Liver (tissue), 9 donors: ENCODE measurements around the gene GALNT16. TPM values are rescaled to one million over a fixed set of nuclear protein-coding genes. Genes with fewer than 3 reads are reported as not detected.

Experiments
- DNase-seq: peaks from one replicate; pipeline ENCODE4 v3.0.0-alpha.2; 2017; ENCODE audit warnings: low spot score
- H3K27ac ChIP-seq, 2 donors: one replicate each; pipeline ENCODE4 v1.7.0; 2013; ENCODE audit warnings: inconsistent platforms in 2 of 2, low read length in 2 of 2, control low read depth in 1 of 2, low read depth in 1 of 2, mild to moderate bottlenecking in 1 of 2
- H3K27me3 ChIP-seq, 4 donors: one replicate each; pipeline versions ENCODE4 v1.6.1 to v1.7.0; 2013; ENCODE audit warnings: low read length in 3 of 4, inconsistent platforms in 1 of 4, mild to moderate bottlenecking in 1 of 4, moderate library complexity in 1 of 4; ENCODE audit not compliant: control insufficient read depth in 4 of 4, insufficient read depth in 4 of 4
- H3K36me3 ChIP-seq, 4 donors: one replicate each; pipeline versions ENCODE4 v1.6.1 to v1.7.0; 2013; ENCODE audit warnings: low read length in 3 of 4, mild to moderate bottlenecking in 3 of 4, low read depth in 1 of 4, moderate library complexity in 1 of 4; ENCODE audit not compliant: control insufficient read depth in 4 of 4, insufficient read depth in 3 of 4
- H3K4me1 ChIP-seq, 4 donors: one replicate each; pipeline versions ENCODE4 v1.6.1 to v1.7.0; 2013; ENCODE audit warnings: low read length in 3 of 4, mild to moderate bottlenecking in 3 of 4, moderate library complexity in 1 of 4; ENCODE audit not compliant: control insufficient read depth in 4 of 4, insufficient read depth in 4 of 4
- H3K4me3 ChIP-seq, 3 donors: one replicate each; pipeline versions ENCODE4 v1.6.1 to v1.7.0; 2013; ENCODE audit warnings: low read length in 3 of 3, control low read depth in 1 of 3, low read depth in 1 of 3, mild to moderate bottlenecking in 1 of 3
- H3K9ac ChIP-seq, 2 donors: one replicate each; pipeline ENCODE4 v1.7.0; 2013; ENCODE audit warnings: low read length in 2 of 2, mild to moderate bottlenecking in 2 of 2, moderate library complexity in 2 of 2, control low read depth in 1 of 2, low read depth in 1 of 2
- H3K9me3 ChIP-seq, 4 donors: one replicate each; pipeline versions ENCODE4 v1.6.1 to v1.7.0; 2013; ENCODE audit warnings: low read length in 3 of 4; ENCODE audit not compliant: control insufficient read depth in 4 of 4
- CTCF ChIP-seq: fragments of 150-350 bp; IDR thresholded peaks from 2 replicates; pipeline ENCODE4 v1.5.1; 2017; ENCODE audit warnings: improper control_type of control experiment, low read depth, low read length; ENCODE audit not compliant: missing input control
- EGR1 ChIP-seq, 2 donors: IDR thresholded peaks; 2 replicates each; pipeline ENCODE4 v1.6.1; 2016 to 2018; ENCODE audit warnings: antibody characterized with exemption in 2 of 2, low read depth in 2 of 2
- FOXA1 ChIP-seq: IDR thresholded peaks from 2 replicates; pipeline ENCODE4 v1.6.1; 2016; ENCODE audit warnings: antibody characterized with exemption
- FOXA2 ChIP-seq: IDR thresholded peaks from 2 replicates; pipeline ENCODE4 v1.6.1; 2016; ENCODE audit warnings: antibody characterized with exemption
- GABPA ChIP-seq, 2 donors: IDR thresholded peaks in 1 of 2; conservative IDR thresholded peaks in 1 of 2; 2 replicates each; pipeline ENCODE4 v1.6.1; 2016; ENCODE audit warnings: antibody characterized with exemption in 2 of 2, mild to moderate bottlenecking in 1 of 2, moderate library complexity in 1 of 2
- HNF4A ChIP-seq, 2 donors: conservative IDR thresholded peaks; 2 replicates each; pipeline ENCODE4 v1.6.1; 2016; ENCODE audit warnings: antibody characterized with exemption in 2 of 2, mild to moderate bottlenecking in 2 of 2
- HNF4G ChIP-seq: IDR thresholded peaks from 2 replicates; pipeline ENCODE4 v1.6.1; 2016; ENCODE audit warnings: antibody characterized with exemption
- JUND ChIP-seq, 2 donors: IDR thresholded peaks; 2 replicates each; pipeline ENCODE4 v1.6.1; 2016; ENCODE audit warnings: antibody characterized with exemption in 2 of 2
- RAD21 ChIP-seq, 2 donors: IDR thresholded peaks; 2 replicates each; pipeline ENCODE4 v1.6.1; 2016; ENCODE audit warnings: antibody characterized with exemption in 2 of 2, mild to moderate bottlenecking in 2 of 2
- SP1 ChIP-seq: IDR thresholded peaks from 2 replicates; pipeline ENCODE4 v1.6.1; 2018; ENCODE audit warnings: antibody characterized with exemption, mild to moderate bottlenecking
- TAF1 ChIP-seq: conservative IDR thresholded peaks from 2 replicates; pipeline ENCODE4 v1.6.1; 2016; ENCODE audit warnings: antibody characterized with exemption, mild to moderate bottlenecking
- ZBTB33 ChIP-seq: IDR thresholded peaks from 2 replicates; pipeline ENCODE4 v1.6.1; 2016; ENCODE audit warnings: antibody characterized with exemption
- WGBS: extraction: QIAGEN DNeasy Blood & Tissue Kit; methylation state at CpG from one replicate; pipeline ENCODE4 v1.1.7; 2013; 5-methylcytosine and 5-hydroxymethylcytosine counted together
- polyA plus RNA-seq, 2 donors: library from polyadenylated mRNA; stranded (reverse) in 1 of 2; unstranded in 1 of 2; fragments of 200-250 nt in 1 of 2; fragments of >200 nt in 1 of 2; fragmentation: Nextera tagmentation in 1 of 2; extraction: Ambion mirVana in 1 of 2; gene quantifications; one replicate each; pipeline versions ENCODE4 v1.2.1 to v1.2.3, GENCODE V29; 2013 to 2015
- total RNA-seq, 2 donors: library from RNA; depleted of rRNA; stranded (reverse); fragments of >200 nt; gene quantifications; one replicate each; pipeline ENCODE4 v1.2.3, GENCODE V29; 2014
- TF ChIP-seq, protein P1 (sequence below): IDR thresholded peaks from 2 replicates; pipeline ENCODE4 v1.6.1; 2016; ENCODE audit warnings: antibody characterized with exemption, mild to moderate bottlenecking
- TF ChIP-seq, protein P2 (sequence below): IDR thresholded peaks from 2 replicates; pipeline ENCODE4 v1.6.1; 2016; ENCODE audit warnings: antibody characterized with exemption
- TF ChIP-seq, protein P3 (sequence below): IDR thresholded peaks from 2 replicates; pipeline ENCODE4 v1.6.1; 2016; ENCODE audit warnings: antibody characterized with exemption
- donor health status: healthy.
- donor health status: healthy.
- donor health status: healthy.
- donor health status: healthy.
- donor health status: healthy.

The GALNT16 gene
- total and polyA plus RNA-seq, 4 donors = 0.25 to 1.2 (median 0.71) TPM

DNA sequence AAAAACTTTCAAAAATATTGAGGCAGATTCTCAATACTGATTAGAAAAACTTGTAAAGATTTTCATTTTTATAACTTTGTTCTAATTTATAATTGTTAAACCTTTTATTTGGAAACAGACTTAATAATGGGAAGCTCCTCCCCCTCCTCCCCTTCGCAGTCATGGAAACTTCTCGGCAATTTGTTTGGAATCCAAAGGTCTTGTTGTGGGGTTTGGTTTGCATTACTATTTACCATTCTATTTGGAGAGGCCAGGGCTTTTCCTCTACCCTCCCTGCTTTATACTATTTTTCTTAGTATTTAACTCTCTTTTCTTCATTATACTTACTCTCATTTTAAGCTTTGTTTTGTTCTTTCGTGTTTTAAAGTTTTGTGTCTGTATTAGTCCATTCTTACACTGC is 144.5 kb downstream of the GALNT16 start:
- DNase-seq = no peak
- Histone ChIP-seq H3K27me3 (no peaks in the 10 kb centered on the region), H3K27ac (no peak overlapping the region), H3K36me3 (no peaks in the 10 kb centered on the region), H3K9ac (no peak overlapping the region), H3K4me3 (no peak overlapping the region), H3K4me1 (peaks cover 6 to 20% (median 18%) of the 10 kb centered on the region in 4 donors), H3K9me3 (no peaks in the 10 kb centered on the region)
- 59% methylated on average over 3 of the region's 3 CpGs for WGBS
- TF ChIP-seq EGR1 (IDR thresholded peaks at IDR 0.05; ENCODE audit: low read depth in 2 of 2) = peak in 1 of 2 donors; percentile 35
- TF ChIP-seq HNF4G = peak; percentile 38
- TF ChIP-seq CTCF = no peak
- TF ChIP-seq JUND (IDR thresholded peaks at IDR 0.05) = peak; percentile 7 to 17
- TF ChIP-seq FOXA2 = no peak
- TF ChIP-seq SP1 = peak; percentile 62
- TF ChIP-seq HNF4A (conservative IDR thresholded peaks at IDR 0.05) = peak; percentile 37 to 70

DNA sequence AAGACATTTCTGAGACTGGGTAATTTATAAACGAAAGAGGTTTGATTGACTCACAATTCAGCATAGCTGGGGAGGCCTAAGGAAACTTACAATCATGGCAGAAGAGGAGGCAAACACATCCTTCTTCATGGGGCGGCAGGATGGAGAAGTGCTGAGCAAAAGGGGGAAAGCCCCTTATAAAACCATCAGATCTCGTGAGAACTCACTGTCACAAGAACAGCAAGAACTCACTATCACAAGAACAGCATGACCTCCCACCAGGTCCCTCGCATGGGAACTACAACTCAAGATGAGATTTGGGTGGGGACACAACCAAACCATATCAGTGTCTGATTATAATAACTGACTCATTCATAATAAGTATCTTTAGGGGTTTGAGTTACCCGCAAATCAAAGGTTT is 144.9 kb downstream of the GALNT16 start:
- H3K36me3 ChIP-seq = no peaks in the 10 kb centered on the region
- H3K4me1 ChIP-seq = peaks cover 4 to 16% (median 14%) of the 10 kb centered on the region in 4 donors
- H3K9me3 ChIP-seq = no peaks in the 10 kb centered on the region
- TF ChIP-seq RAD21 (IDR thresholded peaks at IDR 0.05) (no peak), FOXA1 (no peak), TAF1 (no peak), FOXA2 (no peak), GABPA (IDR thresholded peaks at IDR 0.05 in 1 of 2, conservative IDR thresholded peaks at IDR 0.05 in 1 of 2) (no peak), HNF4G (no peak)
- TF ChIP-seq, protein P1, sequence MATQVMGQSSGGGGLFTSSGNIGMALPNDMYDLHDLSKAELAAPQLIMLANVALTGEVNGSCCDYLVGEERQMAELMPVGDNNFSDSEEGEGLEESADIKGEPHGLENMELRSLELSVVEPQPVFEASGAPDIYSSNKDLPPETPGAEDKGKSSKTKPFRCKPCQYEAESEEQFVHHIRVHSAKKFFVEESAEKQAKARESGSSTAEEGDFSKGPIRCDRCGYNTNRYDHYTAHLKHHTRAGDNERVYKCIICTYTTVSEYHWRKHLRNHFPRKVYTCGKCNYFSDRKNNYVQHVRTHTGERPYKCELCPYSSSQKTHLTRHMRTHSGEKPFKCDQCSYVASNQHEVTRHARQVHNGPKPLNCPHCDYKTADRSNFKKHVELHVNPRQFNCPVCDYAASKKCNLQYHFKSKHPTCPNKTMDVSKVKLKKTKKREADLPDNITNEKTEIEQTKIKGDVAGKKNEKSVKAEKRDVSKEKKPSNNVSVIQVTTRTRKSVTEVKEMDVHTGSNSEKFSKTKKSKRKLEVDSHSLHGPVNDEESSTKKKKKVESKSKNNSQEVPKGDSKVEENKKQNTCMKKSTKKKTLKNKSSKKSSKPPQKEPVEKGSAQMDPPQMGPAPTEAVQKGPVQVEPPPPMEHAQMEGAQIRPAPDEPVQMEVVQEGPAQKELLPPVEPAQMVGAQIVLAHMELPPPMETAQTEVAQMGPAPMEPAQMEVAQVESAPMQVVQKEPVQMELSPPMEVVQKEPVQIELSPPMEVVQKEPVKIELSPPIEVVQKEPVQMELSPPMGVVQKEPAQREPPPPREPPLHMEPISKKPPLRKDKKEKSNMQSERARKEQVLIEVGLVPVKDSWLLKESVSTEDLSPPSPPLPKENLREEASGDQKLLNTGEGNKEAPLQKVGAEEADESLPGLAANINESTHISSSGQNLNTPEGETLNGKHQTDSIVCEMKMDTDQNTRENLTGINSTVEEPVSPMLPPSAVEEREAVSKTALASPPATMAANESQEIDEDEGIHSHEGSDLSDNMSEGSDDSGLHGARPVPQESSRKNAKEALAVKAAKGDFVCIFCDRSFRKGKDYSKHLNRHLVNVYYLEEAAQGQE = no peak
- TF ChIP-seq, protein P2, sequence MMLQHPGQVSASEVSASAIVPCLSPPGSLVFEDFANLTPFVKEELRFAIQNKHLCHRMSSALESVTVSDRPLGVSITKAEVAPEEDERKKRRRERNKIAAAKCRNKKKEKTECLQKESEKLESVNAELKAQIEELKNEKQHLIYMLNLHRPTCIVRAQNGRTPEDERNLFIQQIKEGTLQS = no peak
- no peaks in the 10 kb centered on the region for H3K27me3 ChIP-seq
- DNase-seq = no peak
- 95% methylated on average over 5 of the region's 5 CpGs for WGBS
- H3K9ac ChIP-seq = no peak overlapping the region
- no peak overlapping the region for H3K4me3 ChIP-seq
- H3K27ac ChIP-seq = no peak overlapping the region

DNA sequence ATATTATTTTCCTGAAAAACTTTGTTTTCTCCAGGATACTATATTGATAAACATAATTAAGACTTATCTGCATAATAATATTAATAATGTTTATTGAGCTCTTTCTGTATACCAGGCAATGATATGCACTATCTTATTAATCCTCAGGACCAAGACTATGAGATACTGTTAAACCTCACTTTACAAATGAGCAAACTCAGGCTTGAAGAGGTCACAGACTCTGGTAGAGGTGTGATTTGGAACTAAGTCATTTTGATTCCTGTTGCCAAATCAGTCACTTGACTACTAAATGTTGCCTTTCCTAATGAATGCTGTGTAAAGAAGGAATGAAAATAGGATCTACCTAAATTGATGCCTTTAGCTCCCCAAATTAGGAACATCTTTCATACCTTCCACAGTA is 145.8 kb downstream of the GALNT16 start:
- no peaks in the 10 kb centered on the region for H3K9me3 ChIP-seq
- TF ChIP-seq TAF1 (no peak), FOXA1 (no peak), ZBTB33 (no peak), HNF4G (no peak), JUND (IDR thresholded peaks at IDR 0.05) (no peak)
- TF ChIP-seq, protein P3, sequence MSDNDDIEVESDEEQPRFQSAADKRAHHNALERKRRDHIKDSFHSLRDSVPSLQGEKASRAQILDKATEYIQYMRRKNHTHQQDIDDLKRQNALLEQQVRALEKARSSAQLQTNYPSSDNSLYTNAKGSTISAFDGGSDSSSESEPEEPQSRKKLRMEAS = no peak
- no peaks in the 10 kb centered on the region for H3K36me3 ChIP-seq

More for the DNA sequence above, 145.8 kb downstream of the GALNT16 start:
- no peaks in the 10 kb centered on the region for H3K27me3 ChIP-seq
- no peak overlapping the region for H3K27ac ChIP-seq
- DNase-seq = no peak
- H3K9ac ChIP-seq = no peak overlapping the region
- no peak overlapping the region for H3K4me3 ChIP-seq
- peaks cover 4 to 8% (median 6%) of the 10 kb centered on the region in 4 donors for H3K4me1 ChIP-seq
